T-helper 2 cell treated with Interferon-gamma antibody and Interleukin-4, amounts not matched to agents 5 μg/mL and 100 μg/mL, for 36 hours (primary cell): ENCODE data around the gene GNG7.
"Not testable (repeated sequence)": the region's sequence is repeated elsewhere in the genome, so short reads cannot be mapped to it uniquely, and the experiment has no call there.

ENCODE experiments used
- DNase-seq: peaks from one replicate; pipeline ENCODE4 v3.0.0; 2021; ENCODE audit warnings: low spot score
- H3K27ac Mint-ChIP-seq: one replicate; pipeline ENCODE4 v1.8.0; 2021; ENCODE audit warnings: mild to moderate bottlenecking, mixed read lengths
- H3K27me3 Mint-ChIP-seq: one replicate; pipeline ENCODE4 v1.8.0; 2021; ENCODE audit warnings: low read depth, mixed read lengths
- H3K36me3 Mint-ChIP-seq: one replicate; pipeline ENCODE4 v1.8.0; 2021; ENCODE audit warnings: low read depth, mixed read lengths
- H3K4me1 Mint-ChIP-seq: one replicate; pipeline ENCODE4 v1.8.0; 2021; ENCODE audit warnings: low read depth, mixed read lengths
- H3K4me3 Mint-ChIP-seq: one replicate; pipeline ENCODE4 v1.8.0; 2022; ENCODE audit warnings: mild to moderate bottlenecking, moderate library complexity, mixed read lengths
- H3K9me3 Mint-ChIP-seq: one replicate; pipeline ENCODE4 v1.8.0; 2021; ENCODE audit warnings: mixed read lengths

The GNG7 gene

GRCh38 chr19:2611483-2612464, 90.7 kb downstream of the GNG7 start:
- no peak for DNase-seq
- H3K9me3 Mint-ChIP-seq, result no peaks in the 10 kb centered on the region
- H3K27ac Mint-ChIP-seq, result no peak overlapping the region
- H3K4me1 Mint-ChIP-seq, result peaks cover 25% of the 10 kb centered on the region
- H3K4me3 Mint-ChIP-seq, result peak overlapping the region; percentile 29
- H3K36me3 Mint-ChIP-seq, result peaks cover 2% of the 10 kb centered on the region
- H3K27me3 Mint-ChIP-seq, result peaks cover 28% of the 10 kb centered on the region

DNA sequence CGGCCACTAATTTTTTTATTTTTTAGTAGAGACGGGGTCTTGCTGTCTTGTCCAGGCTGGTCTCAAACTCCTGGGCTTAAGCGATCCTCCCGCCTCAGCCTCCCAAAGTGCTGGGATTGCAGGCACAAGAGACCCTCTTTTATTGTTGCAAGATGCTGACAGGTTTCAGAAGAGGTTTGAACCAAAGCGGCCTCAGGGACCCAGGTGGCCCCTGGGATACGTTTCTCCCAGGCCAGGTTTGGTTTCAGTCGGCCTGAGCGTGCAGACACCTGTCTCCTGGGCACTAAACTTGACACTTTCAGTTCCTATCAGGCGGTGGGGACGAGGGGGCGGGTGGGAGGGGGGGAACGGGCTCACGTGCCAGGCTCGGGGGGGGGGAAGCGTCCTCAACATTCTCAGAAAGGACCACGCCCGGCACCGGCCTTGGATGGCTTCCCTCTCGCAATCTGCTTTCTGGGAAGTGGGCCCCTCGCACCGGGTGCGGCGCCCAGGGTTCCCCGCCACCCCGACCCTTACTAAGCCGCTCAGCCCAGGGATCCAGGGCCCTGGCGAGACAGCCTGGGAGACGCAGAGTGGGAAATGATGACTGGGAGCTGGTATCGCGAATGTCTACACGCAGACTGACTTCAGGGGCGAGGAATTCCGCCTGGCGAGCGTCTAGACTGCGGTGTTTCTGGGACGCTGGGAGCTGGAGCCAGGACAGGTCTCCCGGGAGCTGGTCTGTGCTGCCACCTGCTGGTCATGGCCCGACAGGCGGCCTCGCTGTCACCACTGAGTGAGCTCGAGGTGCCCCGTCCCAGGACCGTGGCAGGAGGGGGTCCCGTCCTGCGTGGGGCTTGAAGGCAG, 91.6 kb downstream of the GNG7 start:
- Mint-ChIP-seq H3K27me3 (peaks cover 28% of the 10 kb centered on the region), H3K4me1 (peaks cover 23% of the 10 kb centered on the region), H3K9me3 (no peaks in the 10 kb centered on the region), H3K27ac (peak overlapping the region; percentile 17), H3K36me3 (peaks cover 2% of the 10 kb centered on the region), H3K4me3 (peak overlapping the region; percentile 88)
- peak; percentile 79 for DNase-seq

DNA sequence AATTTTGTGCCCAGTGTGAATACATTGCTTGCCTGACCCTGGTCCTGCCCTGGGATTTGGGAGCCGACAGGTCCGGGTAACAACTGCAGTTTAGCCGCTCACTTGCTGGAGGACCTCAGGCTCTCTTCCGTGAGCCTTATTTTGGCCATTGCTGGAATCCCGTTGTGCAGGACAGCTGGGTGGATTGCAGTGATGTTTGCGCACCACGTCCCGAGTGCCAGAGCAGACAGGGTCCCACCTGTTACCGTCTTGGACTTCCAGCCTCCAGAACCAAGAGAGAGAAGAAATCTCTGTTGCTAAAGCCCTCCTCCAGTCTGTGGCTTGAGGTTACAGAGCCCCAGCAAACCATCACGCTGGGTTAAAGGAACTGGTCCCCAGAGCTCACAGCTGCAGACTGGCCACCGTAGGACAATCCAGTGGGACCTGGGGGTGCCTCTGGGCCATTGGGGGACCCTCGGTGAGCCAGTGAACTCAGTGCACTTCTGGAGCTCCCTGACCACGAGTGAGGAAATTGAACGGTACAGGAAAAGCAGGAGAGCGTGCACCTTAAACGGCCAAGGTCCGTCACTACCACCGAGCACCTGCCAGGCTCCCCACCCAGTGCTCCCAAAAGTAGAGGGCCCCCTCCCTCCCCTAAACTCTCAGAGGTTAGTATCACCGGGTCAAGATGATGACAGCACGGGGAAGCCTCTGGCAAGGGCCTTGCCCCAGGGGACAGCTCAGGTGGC, 92.9 kb downstream of the GNG7 start:
- Mint-ChIP-seq H3K36me3 (peaks cover 2% of the 10 kb centered on the region), H3K4me1 (peaks cover 23% of the 10 kb centered on the region), H3K4me3 (peak overlapping the region; percentile 59), H3K27me3 (peaks cover 31% of the 10 kb centered on the region), H3K27ac (no peak overlapping the region), H3K9me3 (no peaks in the 10 kb centered on the region)
- DNase-seq, result no peak

DNA sequence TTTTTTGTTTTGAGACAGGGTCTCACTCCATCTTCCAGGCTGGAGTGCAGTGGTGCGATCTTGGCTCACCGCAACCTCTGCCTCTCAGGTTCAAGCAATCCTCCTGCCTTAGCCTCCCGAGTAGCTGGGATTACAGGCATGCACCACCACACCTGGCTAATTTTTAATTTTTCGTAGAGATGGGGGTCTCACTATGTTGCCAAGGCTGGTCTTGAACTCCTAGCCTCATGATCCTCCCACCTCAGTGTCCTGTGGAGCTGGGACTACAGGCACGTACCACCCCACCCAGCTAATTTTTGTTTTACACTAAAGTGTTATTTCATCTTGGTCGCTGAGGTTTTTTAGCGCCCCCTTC, 93.5 kb downstream of the GNG7 start:
- not testable (repeated sequence) for H3K36me3 Mint-ChIP-seq, DNase-seq, H3K9me3 Mint-ChIP-seq, H3K27ac Mint-ChIP-seq
- Mint-ChIP-seq H3K4me3 (peak overlapping the region; percentile 10), H3K4me1 (peaks cover 21% of the 10 kb centered on the region), H3K27me3 (peaks cover 33% of the 10 kb centered on the region)

- Mint-ChIP-seq H3K9me3 (no peaks in the 10 kb centered on the region), H3K27me3 (peaks cover 33% of the 10 kb centered on the region), H3K4me1 (peaks cover 17% of the 10 kb centered on the region), H3K36me3 (no peaks in the 10 kb centered on the region), H3K4me3 (no peak overlapping the region), H3K27ac (no peak overlapping the region)
- no peak for DNase-seq
These were observed 93.9 kb downstream of the GNG7 start for GRCh38 chr19:2608602-2608922.

GRCh38 chr19:2607712-2608601, 94.5 kb downstream of the GNG7 start:
- Mint-ChIP-seq H3K4me3 (peak overlapping the region; percentile 58), H3K4me1 (peaks cover 15% of the 10 kb centered on the region)

GRCh38 chr19:2606774-2607173, 95.7 kb downstream of the GNG7 start:
- not testable (repeated sequence) for H3K36me3 Mint-ChIP-seq, DNase-seq, H3K9me3 Mint-ChIP-seq, H3K27ac Mint-ChIP-seq
- peaks cover 38% of the 10 kb centered on the region for H3K27me3 Mint-ChIP-seq
- peak overlapping the region; percentile 15 for H3K4me3 Mint-ChIP-seq
- H3K4me1 Mint-ChIP-seq, result peaks cover 15% of the 10 kb centered on the region

More at GRCh38 chr19:2607712-2608601, 94.5 kb downstream of the GNG7 start:
- peaks cover 34% of the 10 kb centered on the region for H3K27me3 Mint-ChIP-seq
- peak overlapping the region; percentile 1 for H3K27ac Mint-ChIP-seq
- DNase-seq, result peak; percentile 82
- H3K36me3 Mint-ChIP-seq, result no peaks in the 10 kb centered on the region
- no peaks in the 10 kb centered on the region for H3K9me3 Mint-ChIP-seq

DNA sequence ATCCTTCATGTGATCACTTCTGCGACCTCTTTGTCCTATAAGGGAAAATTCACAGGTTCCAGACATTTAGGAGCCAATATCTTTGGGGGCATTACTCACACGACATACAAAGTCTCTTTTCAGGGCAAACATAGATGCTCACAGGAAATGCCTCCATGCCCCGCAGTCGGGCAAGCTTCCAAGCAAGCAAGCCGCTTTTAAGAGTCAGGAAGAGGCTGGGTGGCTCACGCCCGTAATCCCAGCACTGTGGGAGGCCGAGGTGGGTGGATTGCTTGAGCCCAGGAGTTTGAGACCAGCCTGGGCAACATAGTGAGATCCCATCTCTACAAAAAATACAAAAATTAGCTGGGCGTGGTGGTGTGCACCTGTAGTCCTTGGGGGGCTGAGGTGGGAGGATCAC, 96.6 kb downstream of the GNG7 start:
- not testable (repeated sequence) for H3K4me3 Mint-ChIP-seq, H3K36me3 Mint-ChIP-seq, DNase-seq, H3K9me3 Mint-ChIP-seq, H3K27ac Mint-ChIP-seq
- Mint-ChIP-seq H3K27me3 (peaks cover 41% of the 10 kb centered on the region), H3K4me1 (peaks cover 13% of the 10 kb centered on the region)

DNA sequence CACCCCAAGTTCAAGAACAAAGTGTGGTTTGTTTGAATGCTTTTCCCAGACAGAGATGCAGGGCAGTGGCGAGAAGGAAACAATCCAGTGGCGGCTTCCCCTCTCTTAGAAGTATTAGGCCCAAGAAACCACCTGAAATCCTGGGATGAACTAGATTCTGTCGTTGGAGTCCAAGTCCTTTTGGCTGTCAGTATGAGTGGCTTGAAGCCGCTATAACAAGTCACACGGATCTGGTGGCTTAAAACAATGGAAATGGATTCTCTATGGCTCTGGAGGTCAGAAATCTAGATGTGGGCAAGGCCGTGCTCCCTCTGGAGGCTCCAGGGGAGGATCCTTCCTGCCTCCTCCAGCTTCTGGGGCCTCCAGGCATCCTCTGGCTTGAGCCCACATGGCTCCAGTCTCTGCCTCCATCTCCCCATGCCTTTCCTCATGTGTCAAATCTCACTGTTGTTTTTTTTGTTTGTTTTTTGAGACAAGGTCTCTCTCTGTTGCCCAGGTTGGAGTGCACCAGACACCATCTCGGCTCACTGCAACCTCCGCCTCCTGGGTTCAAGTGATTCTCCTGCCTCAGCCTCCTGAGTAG, 97.7 kb downstream of the GNG7 start:
- DNase-seq, result no peak
- Mint-ChIP-seq H3K9me3 (no peaks in the 10 kb centered on the region), H3K36me3 (no peaks in the 10 kb centered on the region)

GRCh38 chr19:2603334-2603733, 99.2 kb downstream of the GNG7 start:
- Mint-ChIP-seq H3K27ac (no peak overlapping the region), H3K27me3 (peaks cover 26% of the 10 kb centered on the region), H3K4me1 (peaks cover 18% of the 10 kb centered on the region), H3K4me3 (no peak overlapping the region), H3K9me3 (no peaks in the 10 kb centered on the region), H3K36me3 (no peaks in the 10 kb centered on the region)
- DNase-seq, result no peak

More for the DNA sequence above, 97.7 kb downstream of the GNG7 start:
- Mint-ChIP-seq H3K4me3 (no peak overlapping the region), H3K27me3 (peaks cover 39% of the 10 kb centered on the region), H3K4me1 (peaks cover 11% of the 10 kb centered on the region), H3K27ac (no peak overlapping the region)

- H3K4me1 Mint-ChIP-seq, result peaks cover 13% of the 10 kb centered on the region
- peaks cover 19% of the 10 kb centered on the region for H3K27me3 Mint-ChIP-seq
- H3K27ac Mint-ChIP-seq, result peak overlapping the region; percentile 71
- H3K4me3 Mint-ChIP-seq, result no peak overlapping the region
- H3K36me3 Mint-ChIP-seq, result no peaks in the 10 kb centered on the region
- no peaks in the 10 kb centered on the region for H3K9me3 Mint-ChIP-seq
- DNase-seq, result no peak
These were observed 99.9 kb downstream of the GNG7 start for GRCh38 chr19:2602391-2603181.
